Epidermal melanocyte (primary cell): ENCODE data around the gene IRGC.

Experiments
- DNase-seq: peaks from one replicate; pipeline ENCODE4 v3.0.0; 2011; ENCODE audit warnings: low spot score; ENCODE audit not compliant: insufficient read length

The IRGC gene

DNA sequence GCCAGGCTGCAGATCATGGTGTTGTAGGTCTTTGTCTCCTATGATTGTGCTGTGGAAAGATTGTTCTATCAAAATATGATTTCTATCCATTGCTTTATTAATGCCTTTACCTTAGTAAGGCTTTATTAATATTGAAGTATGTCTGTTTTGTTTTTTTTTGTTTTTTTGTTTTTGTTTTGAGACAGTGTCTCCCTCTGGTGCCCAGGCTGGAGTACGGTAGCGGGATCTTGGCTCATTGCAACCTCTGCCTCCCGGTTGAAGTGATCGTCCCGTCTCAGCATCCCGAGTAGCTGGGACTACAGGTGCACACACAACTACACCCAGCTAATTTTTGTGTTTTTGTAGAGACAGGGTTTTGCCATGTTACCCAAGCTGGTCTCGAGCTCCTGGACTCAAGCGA is 7.7 kb downstream of the IRGC start:
- no peak for DNase-seq

DNA sequence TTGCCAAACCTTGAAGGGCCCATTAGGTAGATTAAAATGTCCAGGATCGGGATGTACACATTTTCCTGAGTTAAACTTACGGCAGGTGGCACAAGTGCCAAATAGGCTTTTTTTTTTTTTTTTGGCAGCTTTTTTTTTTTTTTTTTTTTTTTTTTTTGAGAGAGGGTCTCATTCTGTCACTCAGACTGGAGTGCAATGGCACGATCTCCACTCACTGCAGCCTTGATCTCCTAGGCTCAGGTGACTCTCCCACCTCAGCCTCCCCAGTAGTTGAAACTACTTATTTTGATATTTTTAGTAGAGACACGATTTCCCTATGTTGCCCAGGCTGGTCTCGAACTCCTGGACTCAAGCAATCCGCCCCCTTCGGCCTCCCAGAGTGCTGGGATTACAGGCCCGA is 9.0 kb downstream of the IRGC start:
- no peak for DNase-seq

DNA sequence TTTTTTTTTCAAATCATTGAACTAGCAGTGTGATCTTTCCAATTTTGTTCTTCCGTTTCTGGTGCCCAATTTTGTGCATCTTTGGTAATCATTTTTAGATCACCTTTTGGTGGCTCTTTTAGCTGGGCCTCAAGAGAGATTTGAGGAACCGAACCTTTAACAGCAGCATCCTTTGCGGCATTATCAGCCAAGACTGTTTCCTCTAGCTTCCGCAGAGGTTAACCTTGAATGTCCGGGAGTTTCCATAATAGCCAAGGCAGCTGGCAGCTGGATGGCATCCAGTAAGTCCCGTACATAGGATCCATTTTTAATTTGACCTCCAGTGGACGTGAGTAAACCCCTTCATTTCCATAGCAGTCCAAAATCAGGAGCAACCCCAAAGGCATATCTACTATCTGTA is 9.6 kb downstream of the IRGC start:
- no peak for DNase-seq

DNA sequence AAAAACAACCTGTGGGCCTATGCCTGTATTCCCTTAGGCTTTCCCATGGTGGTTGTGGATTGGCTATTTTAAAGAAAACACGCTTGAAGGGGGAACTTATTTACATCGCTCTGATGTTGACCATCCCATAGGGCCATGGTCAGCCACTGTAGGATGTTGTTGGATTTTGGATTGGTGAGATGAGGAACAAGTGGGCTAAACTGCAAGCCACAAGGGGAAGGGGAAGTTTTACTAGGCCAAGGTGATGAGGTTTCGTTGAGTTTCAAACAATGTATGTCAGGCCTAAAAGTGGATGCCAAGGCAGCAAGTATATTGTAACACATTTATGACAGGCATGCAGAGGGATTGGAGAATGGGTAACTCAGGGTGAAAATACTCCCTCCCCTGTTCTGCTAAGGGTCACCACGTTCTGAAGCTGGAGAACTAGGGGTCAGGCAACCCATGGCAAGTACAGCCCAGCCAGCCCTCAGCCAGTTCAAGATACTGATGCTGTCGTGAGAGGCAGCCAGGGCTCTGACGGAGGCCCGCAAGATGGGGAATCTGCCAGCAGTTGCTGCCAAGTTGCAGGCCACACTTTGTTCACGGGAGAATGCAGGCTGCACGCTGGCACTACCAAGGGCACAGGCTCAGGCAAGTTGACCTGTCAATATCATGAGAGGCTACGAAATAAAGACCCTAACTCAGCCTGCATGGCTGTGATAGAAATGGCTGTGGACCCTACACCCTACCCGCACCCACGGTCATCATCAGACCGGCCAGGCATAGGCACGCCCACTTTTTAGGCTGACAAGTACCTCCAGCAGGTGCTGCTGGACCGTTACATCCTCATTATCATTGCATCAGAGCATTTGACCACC is 11.1 kb downstream of the IRGC start:
- DNase-seq = no peak

DNA sequence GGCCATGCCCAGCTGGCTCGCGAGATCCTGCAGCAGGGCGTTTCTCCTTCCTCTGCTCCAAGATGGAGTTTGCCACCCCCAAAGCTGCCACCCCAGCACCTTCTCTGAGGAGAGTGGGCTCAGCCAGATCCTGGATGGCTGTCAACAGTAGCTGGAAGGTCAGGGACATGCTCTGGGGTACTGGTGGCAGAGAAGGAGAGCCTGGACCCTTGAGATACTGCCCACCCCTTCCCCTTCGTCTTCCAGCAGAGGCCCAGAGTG is 11.6 kb downstream of the IRGC start:
- no peak for DNase-seq

DNA sequence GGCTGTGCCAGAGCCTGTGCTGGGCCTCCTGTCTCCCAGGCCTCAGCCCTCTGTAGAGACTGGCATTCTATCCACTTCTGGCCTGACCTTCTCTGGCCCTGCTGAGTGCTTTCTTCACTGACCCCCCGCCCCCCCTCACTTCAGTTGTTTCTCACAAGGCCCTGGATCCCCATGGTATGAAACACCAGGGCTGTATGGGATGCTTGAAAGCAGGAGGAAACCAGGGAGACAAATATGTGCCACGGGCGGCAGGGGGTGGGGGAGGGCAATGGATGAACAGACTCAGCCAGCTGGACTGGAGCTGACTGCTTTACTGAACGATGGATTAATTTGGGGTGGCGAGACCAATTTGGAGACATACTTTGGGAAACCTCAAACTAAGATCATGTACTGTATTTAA is 14.0 kb downstream of the IRGC start:
- DNase-seq = no peak

DNA sequence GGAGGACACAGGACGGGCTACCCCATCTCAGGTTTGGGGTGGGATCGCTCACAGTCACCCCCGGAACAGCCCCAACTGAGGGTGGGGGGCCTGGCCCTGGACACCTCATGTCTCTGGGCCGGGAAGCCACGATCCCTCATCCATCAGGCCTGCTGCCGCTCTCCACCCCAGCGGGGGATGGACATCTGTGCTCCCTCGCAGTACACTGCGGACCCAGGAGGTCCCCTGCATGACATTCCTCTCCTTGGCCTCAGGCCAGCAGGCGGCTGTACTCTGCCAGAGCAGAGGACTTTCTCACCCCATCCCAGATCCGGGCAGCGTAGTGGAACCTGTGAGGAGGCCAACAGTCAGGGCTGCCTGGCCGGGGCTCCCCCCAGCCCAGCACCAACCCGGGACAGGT is 15.5 kb downstream of the IRGC start:
- DNase-seq = no peak

DNA sequence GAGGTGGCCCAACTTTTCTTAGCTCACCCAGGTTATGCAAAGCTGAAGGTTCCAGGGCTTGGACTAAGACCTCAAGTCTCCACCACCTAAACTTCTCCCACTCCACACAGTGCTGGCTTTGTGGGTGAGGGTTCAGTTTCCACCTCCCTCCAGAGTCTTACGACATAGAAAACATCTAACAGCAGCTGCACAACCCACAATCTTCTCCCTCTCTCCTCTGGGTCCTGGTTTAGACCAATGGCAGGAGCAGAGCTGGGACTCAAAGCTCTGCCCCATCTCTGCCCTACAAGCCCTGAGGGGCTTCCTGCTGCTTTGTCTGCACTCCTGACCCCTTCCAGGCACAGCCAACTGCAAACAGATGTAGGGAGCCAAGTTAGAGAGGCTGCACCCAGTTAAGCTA is 16.0 kb downstream of the IRGC start:
- DNase-seq = no peak

DNA sequence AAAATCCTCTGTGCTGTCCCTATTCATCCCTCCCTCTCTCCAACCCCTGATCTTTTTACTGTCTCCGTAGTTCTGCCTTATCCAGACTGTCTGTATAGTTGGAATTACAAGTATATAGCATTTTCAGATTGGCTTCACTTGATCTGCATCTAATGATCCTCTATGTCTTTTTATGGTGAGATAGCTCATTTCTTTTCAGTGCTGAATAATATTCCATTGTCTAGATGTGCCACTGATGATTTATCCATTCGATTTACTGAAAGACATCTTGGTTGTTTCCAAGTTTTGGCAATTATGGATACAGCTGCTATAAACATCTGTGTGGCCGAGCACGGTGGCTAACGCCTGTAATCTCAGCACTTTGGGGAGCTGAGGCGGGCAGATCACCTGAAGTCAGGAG is 19.1 kb downstream of the IRGC start:
- DNase-seq = no peak

DNA sequence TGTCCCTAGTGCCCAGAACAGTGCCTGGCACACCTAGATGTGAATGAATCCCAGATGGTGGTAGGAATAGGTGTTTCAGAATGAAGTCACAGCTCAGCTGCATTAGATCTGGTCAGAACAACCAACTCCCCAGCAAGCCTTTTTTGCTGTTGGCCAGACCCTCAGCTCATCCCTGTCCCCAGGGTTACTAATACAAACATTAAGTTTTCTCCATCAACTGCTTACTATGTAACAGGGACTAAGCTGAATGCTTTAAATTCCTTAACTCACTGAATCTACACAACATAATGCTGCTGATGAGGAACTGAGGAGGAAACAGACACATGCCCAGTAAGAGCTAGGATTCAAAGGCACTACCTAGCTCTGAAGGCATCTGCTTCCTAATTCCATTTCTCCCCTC is 20.1 kb downstream of the IRGC start:
- no peak for DNase-seq

DNA sequence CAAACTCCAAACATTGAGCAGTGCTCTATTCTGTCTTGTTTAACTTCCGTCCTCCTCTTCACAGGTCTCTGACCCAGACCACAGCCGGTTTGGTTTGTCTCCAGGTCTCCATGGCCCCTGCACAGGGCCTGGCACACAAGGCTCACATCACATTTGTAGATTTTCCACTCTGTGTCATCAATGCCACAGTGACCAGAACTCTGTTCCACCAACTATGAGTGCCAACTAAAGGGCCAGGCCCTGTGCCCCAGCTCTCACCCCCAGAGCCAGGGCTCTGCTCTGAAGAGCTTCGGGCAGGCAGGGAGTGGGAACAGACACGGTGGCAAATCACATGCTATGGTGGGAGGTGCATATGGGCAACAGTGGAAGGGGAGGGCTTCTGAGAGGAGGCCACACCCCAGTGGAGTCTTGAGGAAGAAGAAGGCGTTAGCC is 22.9 kb downstream of the IRGC start:
- no peak for DNase-seq

DNA sequence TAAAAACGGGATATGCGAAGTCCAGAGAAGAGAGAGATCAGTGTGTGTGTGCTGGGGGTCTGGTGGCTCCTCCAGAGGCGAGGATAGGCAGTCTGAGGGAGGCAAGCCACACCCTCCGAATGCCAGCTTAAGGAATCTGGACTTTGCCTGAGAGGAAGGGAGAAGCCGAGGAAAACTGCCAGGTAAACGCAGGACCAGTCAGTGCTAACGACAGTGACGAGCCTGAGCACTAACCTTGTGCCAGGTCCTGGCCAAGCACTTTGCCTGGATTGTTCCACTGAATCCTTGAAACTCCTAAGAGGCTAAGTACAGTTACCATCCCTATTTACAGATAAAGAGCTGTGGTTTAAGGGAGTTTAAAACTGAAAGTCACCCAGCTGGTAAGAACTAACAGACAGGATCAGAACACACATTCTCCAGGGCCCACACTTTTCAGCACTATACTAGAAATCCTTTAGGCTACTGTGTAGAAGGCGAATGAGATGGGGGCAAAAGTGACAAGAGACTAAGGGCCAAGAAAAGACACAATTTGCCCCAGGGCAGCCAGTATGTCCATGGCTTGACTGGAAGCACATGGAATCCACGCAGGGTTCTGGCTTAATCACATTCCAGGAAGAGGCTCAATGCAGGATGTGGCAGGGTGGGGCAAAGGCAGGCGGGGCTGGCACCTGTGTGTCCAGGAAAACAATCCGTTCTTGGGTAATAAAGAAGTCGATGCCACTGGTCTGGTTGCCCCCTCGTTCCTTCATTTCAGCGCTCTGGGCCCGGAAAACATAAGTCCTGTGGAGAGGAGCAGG is 23.8 kb downstream of the IRGC start:
- no peak for DNase-seq

DNA sequence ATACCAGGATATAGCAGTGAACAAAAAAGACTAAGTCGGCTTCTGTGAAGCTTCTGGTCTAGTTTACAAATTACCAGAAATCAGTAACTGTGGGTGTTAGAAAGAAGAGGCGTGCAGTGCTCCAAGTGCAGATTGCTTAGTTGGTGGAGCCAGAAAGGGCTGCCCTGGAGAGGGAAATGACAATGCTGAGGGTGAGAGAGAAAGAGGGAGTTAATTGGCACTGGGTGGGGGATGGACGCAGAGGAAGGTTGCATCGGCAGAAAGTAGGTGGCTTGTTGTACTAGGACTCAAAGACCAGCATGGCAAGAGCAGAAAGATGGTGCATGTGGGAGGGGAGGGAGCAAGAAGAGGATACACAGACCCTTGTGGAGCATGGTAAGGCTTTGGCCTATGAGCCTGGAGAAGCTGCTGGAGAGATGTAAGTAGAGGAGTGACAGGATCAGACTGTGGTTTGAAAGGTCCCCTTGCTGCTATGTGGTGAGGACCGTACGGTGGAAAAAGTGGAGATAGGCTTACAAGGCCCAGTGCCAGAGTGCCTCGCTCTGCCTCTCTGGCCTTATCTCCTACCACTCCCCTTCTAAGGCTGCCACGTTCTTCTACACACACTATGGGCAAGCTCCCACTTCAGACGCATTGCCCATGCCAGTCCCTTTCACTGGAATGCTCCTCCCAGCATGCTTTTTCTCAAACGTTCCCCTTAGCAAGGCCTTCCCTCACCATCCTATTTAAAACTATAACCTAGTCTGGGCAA is 25.4 kb downstream of the IRGC start:
- no peak for DNase-seq

DNA sequence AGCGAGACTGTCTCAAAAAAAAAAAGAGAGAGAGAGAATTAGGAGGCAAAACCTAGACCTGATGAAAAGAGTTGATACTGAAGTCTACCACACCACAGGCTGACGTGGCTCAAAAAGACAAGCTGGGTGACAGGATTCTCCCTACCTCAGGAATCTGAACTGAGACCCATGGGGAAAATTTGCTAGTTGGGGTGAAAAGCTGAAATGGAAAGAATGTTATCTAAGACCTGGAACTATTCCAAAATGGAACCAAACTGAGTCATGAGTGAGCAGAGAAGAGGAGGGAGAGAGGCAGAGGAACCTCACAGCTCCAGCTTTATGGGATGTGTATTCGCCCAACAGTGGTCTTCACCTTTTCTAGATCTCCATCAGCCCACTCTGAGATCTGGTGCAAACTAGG is 27.2 kb downstream of the IRGC start:
- DNase-seq = no peak

DNA sequence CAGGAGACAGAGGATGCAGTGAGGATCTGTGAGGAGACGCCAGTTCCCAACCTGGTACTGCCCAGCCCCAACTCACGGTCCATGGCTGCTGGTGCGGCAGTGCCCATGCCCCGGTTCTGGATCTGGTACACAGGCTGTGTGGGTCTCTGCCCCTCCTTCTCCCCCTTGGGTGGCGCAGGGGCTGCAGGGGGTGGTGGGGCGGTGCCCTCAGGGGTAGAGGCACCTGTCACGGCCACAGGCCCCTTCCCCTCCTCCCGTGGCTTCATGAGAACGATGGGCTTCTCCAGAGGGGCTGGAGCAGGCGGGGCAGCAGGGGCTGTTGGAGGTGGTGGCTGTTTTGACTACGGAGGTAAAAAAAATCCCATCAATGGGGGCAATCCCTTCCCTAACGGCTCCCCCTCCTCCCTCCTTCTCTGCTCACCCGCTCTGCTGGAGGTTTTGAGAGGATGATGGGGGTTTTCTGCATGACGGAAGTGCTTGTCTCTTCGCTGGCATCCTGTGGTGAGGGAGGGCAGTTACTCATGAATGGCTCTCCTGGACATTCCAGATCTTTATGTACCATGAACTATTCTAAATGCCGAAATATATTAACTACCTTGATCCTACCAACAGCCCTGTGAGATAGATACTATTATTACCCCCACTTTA is 31.8 kb downstream of the IRGC start:
- no peak for DNase-seq

DNA sequence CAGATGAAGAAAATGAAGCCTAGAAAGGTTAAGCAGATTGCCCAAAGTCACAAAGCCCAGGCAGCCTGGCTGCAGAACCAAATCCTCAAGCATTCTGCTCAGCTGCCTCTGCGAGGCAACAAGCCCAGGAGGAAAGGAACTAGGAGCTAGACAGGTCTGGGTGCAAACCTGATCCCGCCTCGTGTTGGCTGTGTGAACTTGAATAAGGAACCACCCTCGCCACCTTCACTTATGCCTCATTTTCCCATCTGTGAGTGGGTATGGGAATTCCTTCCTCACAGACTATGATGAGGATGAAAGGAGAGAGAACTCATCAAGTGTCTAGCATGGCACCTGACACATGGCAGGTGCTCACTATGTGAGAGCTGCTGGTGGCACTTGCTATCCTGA is 32.3 kb downstream of the IRGC start:
- no peak for DNase-seq

DNA sequence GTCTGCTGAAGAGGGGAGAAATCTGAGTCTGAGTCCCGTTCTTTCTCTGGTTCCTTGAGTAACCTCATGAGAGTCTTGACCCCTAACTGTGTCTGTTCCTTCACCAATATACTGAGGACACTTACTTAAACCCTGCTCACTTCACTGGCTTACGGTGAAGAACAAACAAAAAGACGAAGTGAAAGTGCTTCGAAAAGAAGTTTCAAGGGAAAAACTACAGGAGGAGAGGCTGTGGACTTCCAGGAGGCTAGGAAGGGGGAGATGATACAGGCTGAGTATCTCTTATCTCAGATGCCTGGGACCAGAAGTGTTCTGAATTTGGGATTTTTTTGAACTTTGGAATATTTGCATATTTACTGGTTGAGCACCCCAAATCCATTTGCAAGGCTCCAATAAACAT is 32.8 kb downstream of the IRGC start:
- no peak for DNase-seq

DNA sequence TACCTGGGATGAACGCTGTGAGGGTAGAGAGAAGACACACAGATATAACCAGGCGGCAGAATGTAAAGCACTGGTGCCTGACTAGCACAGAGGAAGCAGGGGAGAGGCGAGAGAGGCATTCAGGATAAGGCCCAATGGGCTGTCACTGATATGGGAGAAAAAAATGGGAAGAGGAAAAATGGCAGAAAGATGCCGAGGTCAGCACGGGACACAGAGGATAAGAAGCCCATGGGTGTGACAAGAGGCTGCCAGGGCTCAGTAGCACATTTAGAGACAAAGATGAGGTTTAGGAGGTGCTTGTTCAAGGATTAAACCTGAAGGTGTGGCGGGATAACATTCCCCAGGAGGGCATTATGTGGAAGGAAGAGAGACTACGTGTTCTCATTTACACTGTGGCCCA is 33.3 kb downstream of the IRGC start:
- no peak for DNase-seq

DNA sequence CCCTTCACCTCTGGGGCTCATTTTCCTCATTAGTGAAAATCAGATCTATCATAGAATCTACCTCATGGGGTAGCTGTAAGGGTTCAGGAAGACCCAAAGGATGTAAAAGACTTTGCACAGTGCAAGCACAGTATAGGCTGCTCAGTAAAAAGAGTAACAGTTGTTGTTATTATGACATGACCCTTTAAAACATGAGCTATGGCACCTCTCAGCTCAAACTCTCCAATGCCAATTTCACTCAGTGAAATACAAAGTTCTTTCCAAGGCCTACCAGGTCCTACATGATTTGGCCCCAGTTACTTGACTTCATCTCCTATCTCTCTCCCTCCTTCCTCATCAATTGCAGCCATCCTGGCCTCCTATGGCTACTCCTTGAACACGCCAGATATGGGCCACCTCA is 34.0 kb downstream of the IRGC start:
- DNase-seq = no peak

DNA sequence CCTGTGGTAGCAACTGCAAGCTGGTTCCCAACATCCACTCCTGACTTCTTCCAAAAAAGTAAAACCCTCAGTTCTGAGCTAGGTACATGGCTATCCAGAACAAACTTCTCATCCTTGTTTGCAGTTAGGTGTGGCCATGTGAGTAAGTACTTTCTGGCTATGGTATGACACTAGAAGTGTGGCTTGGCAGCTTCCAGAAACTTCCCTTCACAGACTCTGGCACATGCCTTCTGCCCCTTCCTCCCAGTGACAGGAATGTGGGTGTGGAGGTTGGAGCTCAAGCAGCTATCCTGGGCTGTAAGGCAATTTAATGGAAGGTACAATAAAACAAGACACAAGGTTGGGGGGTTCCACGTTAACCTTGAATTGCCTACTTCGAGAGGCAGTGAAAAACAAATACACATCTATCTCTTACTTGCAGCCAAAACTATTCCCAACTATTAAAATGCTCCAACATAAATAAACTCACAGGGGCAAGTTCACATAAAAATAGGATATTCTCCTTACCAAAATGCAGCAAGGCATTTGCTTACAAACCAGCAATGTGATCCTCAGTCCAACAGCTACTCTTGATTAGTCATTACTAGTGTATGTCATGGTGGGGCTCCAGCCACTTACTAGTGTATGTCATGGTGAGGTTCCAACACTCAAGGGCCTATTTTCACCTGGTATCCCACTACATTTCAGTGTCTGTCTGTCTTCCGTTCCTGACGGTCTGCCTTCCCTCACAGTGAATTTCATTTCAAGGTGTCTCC is 35.8 kb downstream of the IRGC start:
- DNase-seq = no peak

DNA sequence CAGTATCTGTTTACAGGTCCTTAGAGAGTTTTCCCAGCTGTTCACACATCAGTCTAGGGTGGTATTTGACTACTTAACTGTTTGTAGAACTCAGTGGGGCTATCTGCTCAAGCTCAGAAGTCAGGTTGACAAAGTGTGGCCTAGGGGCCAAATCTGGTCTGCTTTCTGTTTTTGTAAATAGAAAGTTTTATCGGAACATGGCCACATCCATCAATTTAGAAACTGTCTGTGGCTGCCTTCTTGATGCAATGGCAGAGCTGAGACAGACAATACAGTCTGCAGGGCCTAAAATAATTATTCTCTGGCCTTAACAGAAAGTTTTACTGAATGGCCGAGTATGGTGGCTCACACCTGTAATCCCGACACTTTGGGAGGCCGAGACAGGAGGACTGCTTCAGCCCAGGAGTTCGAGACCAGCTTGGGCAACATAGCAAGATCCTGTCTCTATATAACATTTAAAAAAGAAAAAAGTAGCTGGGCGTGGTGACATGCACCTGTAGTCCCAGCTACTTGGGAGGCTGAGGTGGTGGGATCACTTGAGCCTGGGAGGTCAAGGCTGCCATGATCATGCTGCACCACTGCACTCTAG is 36.5 kb downstream of the IRGC start:
- no peak for DNase-seq
